ENCODE data around the gene BMAL1. TPM values are rescaled to one million over a fixed set of nuclear protein-coding genes. Genes with fewer than 3 reads are reported as not detected.

The BMAL1 gene
- total and polyA plus RNA-seq, 2 of the 8 experiments (the other 6 are each of a cell fraction or from before 2014, with no cell fraction given), result 6.8 to 6.9 TPM

GRCh38 chr11:13352711-13353110 is 75.1 kb downstream of the BMAL1 start (continued):
- TF ChIP-seq GTF2F1 (IDR thresholded peaks at IDR 0.05; ENCODE audit: borderline replicate concordance, low read depth, low read length) (no peak), KDM1A (IDR thresholded peaks at IDR 0.05; ENCODE audit: borderline replicate concordance, low read length) (no peak), YY1 (IDR thresholded peaks at IDR 0.05; ENCODE audit: low read depth, low read length) (no peak)

Measured in H1 (cell line).